NCI-H510A treated with DMSO at 0.1 percent for 48 hours (cell line): ENCODE data around the gene PDHA2.
"Not testable (repeated sequence)": the region's sequence is repeated elsewhere in the genome, so short reads cannot be mapped to it uniquely, and the experiment has no call there.

Experiments
- DNase-seq: peaks from one replicate; lab custom pipeline; 2025; lab: John Stamatoyannopoulos, UW

Gene PDHA2

GRCh38 chr4:95839891-95840290 lies at the start of gene PDHA2:
PDHA2 (plus strand) TSS chr4:95840093; CDS start chr4:95840151, 58 bp downstream.
- DNase-seq = no peak

- no peak for DNase-seq
Measured at GRCh38 chr4:95798003-95798402, 41.9 kb upstream of the PDHA2 start.

DNA sequence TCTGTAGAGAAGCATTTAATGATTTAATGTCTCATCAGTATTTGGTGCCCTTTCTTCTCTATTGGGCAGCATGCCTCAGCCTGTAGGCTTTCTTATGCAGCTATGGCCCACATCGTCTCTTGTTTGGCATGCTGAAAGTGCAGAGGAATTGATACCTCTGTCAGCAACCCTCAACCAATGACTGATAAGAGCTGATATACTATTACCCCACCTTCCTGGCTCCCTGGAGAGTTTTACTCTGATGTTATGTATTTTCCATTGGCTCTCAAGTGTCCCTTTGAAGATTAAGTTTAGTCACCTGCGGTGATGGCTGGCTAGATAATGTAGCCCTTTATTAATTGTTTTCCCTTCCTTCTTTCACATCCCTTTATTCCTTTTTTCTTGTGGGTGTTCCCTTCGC lies 41.2 kb upstream of the PDHA2 start:
- no peak for DNase-seq

GRCh38 chr4:95821867-95822266 lies 18.0 kb upstream of the PDHA2 start:
- DNase-seq = no peak

DNA sequence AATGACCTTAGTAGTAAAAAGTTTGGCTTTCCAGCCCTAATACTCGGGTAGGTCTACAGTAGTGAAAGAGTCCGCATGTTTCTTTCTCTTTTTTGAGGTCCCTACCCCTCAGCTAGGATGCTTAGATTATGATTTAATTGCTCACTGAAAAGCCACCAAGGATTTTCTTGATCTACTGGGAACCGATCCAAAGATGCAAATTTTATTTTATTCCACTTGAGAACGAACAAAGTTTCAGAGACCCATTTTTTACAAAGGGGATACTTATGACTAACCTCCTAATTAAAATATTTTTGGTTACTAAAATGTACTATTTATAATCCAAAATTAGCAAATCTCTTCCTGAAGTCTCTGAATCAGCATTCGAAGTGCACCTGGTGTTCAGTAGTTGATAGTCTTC lies 14.3 kb upstream of the PDHA2 start:
- no peak for DNase-seq

DNA sequence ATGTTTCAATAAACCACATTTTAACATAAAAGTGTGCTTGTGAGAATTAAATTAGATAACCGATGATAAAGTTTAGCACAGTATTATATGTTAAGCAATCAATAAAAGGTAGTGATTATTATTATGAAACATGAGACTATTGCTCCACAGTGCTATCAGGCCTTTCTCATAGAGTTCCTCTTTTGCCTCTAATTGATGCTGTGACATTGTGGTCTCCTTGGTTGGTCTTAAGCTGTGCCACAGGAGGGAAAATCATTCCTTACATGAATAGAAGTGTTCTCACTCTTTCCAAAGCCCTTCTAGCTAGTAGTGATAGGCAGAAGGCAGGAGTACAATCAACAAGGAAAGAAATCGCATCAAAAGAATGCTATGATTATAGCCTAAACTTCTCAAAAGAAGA lies 9.2 kb upstream of the PDHA2 start:
- no peak for DNase-seq

- no peak for DNase-seq
Measured at GRCh38 chr4:95831166-95831565, 8.7 kb upstream of the PDHA2 start.

GRCh38 chr4:95833711-95834194 lies 6.1 kb upstream of the PDHA2 start:
- no peak for DNase-seq

- no peak for DNase-seq
Measured at GRCh38 chr4:95835672-95836071, 4.2 kb upstream of the PDHA2 start.

DNA sequence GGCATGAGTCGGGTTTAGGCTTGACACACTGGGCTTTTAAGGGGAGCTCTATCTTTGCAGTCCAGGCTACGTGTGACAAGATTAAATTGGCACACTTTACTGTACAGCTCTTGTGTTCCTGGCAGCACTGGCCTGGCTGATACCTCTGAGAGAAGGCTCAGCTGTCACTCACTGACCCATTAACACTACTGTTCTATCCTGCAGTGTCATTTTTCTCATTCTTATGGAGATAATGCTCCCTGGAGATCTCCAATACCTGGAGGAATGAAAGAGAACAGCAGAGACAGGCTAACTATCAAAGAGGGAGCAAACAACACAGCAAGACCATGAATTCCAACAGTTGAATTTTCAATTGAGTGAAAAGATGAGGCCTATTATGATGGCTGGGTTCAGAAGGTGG lies 1.7 kb upstream of the PDHA2 start:
- DNase-seq = no peak

DNA sequence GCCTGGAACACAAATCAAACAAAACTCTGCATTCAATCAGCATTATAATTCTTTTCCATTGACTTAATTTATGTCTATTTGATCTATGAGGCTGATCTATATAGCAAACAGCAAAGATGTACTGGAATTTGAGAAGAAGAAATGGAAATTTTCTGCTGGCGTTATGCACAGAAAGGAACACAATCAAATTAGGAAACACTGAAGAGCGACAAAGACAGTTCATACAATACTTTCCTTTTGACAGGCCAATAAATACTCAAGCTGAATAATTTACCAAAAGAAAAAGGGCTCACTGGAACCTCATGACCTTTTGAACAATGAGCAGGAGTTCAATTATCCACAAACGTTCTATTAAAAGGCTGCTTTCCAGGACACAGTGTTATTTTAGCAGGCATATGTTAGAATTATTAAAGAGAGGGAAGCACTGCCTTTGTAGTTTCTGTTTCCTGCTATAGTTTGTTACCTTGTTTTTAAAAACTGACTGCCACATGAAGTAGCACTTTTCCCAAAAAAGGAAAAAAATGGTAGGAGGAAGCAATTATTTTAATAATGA lies 8.1 kb downstream of the PDHA2 start:
- no peak for DNase-seq

DNA sequence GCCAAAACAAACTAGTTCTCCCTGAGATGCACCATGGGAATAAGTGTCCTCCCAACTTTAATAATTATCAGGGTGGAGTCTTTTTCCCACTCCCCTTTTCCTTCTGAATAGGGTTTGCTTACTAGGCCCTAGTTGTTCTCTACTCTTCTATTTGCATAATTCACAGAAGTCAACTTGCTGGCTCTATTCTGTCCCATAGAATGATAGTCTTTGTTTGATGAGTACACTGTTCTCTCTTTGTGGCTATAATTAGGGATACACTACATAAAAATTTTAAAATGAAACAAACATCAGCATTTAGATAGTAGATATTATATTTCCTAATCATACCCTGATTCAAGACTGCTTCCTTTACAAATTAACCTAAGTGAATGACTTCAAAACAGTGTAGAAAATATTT lies 10.3 kb downstream of the PDHA2 start:
- DNase-seq = no peak

GRCh38 chr4:95857761-95858160 lies 17.9 kb downstream of the PDHA2 start:
- no peak for DNase-seq

- no peak for DNase-seq
Measured at GRCh38 chr4:95867919-95868318, 28.0 kb downstream of the PDHA2 start.

GRCh38 chr4:95869414-95869813 lies 29.5 kb downstream of the PDHA2 start:
- DNase-seq = not testable (repeated sequence)

DNA sequence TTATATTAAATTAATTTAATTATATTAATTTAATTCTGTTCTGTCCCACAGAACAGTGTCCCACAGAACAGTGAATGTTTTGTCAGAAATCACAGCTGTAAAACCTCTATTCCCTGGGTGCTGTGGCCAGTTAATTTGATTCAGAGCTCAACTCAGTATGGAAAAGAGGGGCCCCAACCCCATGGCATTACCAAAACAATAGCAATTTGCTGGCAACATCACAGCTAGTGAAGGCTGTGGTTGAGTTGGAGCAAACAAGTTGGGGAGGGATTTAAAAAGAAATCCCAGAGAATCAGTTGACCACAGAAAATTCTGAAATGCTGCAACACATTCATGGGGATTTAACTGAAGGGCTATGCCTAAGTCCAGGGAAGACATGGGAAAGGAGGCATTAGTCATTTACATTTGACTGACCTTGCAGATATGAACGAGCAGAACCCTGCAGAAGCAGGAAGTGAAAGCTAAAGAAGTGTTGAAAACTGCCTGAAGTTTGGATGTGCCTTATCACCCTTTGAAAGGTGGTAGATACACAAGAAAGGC lies 30.1 kb downstream of the PDHA2 start:
- DNase-seq = no peak

DNA sequence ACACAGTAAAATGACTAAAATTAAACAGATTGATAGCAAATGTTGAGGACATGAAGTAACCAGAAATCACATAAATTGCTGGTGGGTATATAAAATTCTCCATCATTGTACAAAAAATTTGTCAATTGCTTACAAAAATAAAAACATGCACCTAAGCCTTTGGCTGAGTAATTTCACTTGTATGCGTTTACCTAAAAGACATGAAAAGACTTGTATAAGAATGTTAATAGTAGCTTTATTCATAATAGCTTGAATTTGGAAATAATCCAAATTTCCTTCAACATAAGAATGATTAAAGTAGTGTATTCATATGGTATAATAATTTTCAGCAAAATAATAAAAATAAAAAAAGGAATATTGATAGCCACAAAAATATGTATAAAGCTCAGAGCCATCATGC lies 37.7 kb downstream of the PDHA2 start:
- DNase-seq = no peak

DNA sequence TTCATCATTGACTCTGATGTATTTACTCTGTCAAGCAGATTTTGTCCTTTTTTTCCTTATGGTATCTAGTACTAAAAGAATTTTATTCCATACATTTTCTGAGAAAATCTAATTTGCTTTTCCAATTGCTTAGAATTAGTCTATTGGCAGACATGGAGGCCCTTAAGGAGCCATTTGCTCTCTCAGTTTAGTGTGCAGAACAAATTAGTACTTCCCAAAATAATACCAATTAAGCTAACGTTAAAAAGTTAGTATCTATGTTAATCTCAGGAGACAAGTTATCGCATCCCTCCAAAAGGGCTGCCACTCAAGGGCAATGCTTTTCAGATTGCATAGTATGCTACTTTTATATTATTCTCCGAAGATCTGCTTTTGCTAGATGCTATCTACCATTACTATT lies 47.7 kb downstream of the PDHA2 start:
- no peak for DNase-seq

GRCh38 chr4:95889662-95890061 lies 49.8 kb downstream of the PDHA2 start:
- no peak for DNase-seq
